Common myeloid progenitor, CD34-positive (primary cell): Measurements from ENCODE around the gene ZSCAN20.

Experiments
- CTCF ChIA-PET: fragments of 350-600 bp; sonication (Branson Sonifier 250); formaldehyde crosslinking; loops from one replicate; lab custom pipeline; 2021; ENCODE audit warnings: antibody characterized with exemption; lab: Charles Lee
- POLR2A ChIA-PET: fragments of 350-600 bp; sonication (Branson Sonifier 250); formaldehyde crosslinking; loops from one replicate; lab custom pipeline; 2021; ENCODE audit warnings: antibody characterized with exemption; lab: Charles Lee
- DNase-seq, 3 donors: peaks; one replicate each; pipeline versions ENCODE4 v3.0.0 to v3.0.0-alpha.2; 2013
- H3K27ac ChIP-seq, 2 experiments: 1 replicate in 1 of 2; 2 replicates in 1 of 2; pipeline ENCODE4 v1.7.0; 2013; ENCODE audit warnings: inconsistent platforms in 2 of 2, low read length in 2 of 2, mild to moderate bottlenecking in 2 of 2, low read depth in 1 of 2, moderate library complexity in 1 of 2; ENCODE audit not compliant: severe bottlenecking in 2 of 2, insufficient read depth in 1 of 2, poor library complexity in 1 of 2
- H3K27me3 ChIP-seq, 5 experiments: replicated peaks in 2 of 5; 1 replicate in 3 of 5; 2 replicates in 2 of 5; pipeline versions ENCODE4 v1.6.1 to v1.7.0; 2013; ENCODE audit warnings: low read length in 4 of 5, mild to moderate bottlenecking in 2 of 5, moderate library complexity in 2 of 5, inconsistent platforms in 1 of 5; ENCODE audit not compliant: insufficient read depth in 5 of 5, control insufficient read depth in 4 of 5
- H3K36me3 ChIP-seq, 4 experiments: 1 replicate in 2 of 4; 2 replicates in 2 of 4; pipeline versions ENCODE4 v1.6.1 to v1.7.0; 2013; ENCODE audit warnings: low read length in 3 of 4, control low read depth in 1 of 4, mild to moderate bottlenecking in 1 of 4; ENCODE audit not compliant: control insufficient read depth in 4 of 4, insufficient read depth in 4 of 4
- H3K4me1 ChIP-seq, 4 experiments: 1 replicate in 3 of 4; 2 replicates in 1 of 4; pipeline versions ENCODE4 v1.6.1 to v1.7.1; 2013; ENCODE audit warnings: low read length in 3 of 4, mild to moderate bottlenecking in 3 of 4, control low read depth in 1 of 4, inconsistent platforms in 1 of 4, moderate library complexity in 1 of 4; ENCODE audit not compliant: control insufficient read depth in 4 of 4, insufficient read depth in 4 of 4; ENCODE audit errors: control extremely low read depth in 1 of 4
- H3K4me3 ChIP-seq, 7 experiments: 1 replicate in 4 of 7; 2 replicates in 3 of 7; pipeline versions ENCODE4 v1.5.1 to v1.7.0; 2013; ENCODE audit warnings: mild to moderate bottlenecking in 7 of 7, low read length in 6 of 7, moderate library complexity in 6 of 7, inconsistent platforms in 2 of 7, low read depth in 2 of 7, control low read depth in 1 of 7; ENCODE audit not compliant: insufficient read depth in 4 of 7, control insufficient read depth in 1 of 7; ENCODE audit errors: extremely low read depth in 1 of 7
- H3K9me3 ChIP-seq, 5 experiments: 1 replicate in 4 of 5; 2 replicates in 1 of 5; pipeline versions ENCODE4 v1.6.1 to v1.7.1; 2013; ENCODE audit warnings: low read length in 4 of 5, mild to moderate bottlenecking in 2 of 5, inconsistent platforms in 1 of 5, low read depth in 1 of 5, moderate library complexity in 1 of 5; ENCODE audit not compliant: control insufficient read depth in 4 of 5, insufficient read depth in 2 of 5; ENCODE audit errors: control extremely low read depth in 1 of 5
- WGBS: methylation state at CpG from one replicate; pipeline ENCODE4 v1.1.5; 2013; ENCODE audit not compliant: insufficient coverage; 5-methylcytosine and 5-hydroxymethylcytosine counted together

The ZSCAN20 gene

GRCh38 chr1:33429856-33430691 lies 42.4 kb upstream of the ZSCAN20 start:
- no peaks in the 10 kb centered on the region for H3K27me3 ChIP-seq
- peak overlapping the region; percentile 64 to 86 (median 77) for H3K4me3 ChIP-seq
- ChIA-PET POLR2A (no interaction called here), CTCF (no interaction called here)
- H3K4me1 ChIP-seq, result peaks cover 1 to 47% (median 22%) of the 10 kb centered on the region in 4 experiments
- WGBS, result 2% methylated on average over 40 of the region's 54 CpGs
- H3K27ac ChIP-seq, result no peak overlapping the region
- DNase-seq, result peak; percentile 29 to 68 (median 63)
- H3K9me3 ChIP-seq, result no peaks in the 10 kb centered on the region
- H3K36me3 ChIP-seq, result peaks cover 0 to 3% (median 0%) of the 10 kb centered on the region in 4 experiments

- DNase-seq, result peak; percentile 96 to 97 (median 97)
- Histone ChIP-seq H3K4me3 (peak within 1 kb of the TSS; percentile 64 to 86 (median 77)), H3K9me3 (no peaks in the 10 kb centered on the region), H3K4me1 (peaks cover 1 to 47% (median 22%) of the 10 kb centered on the region in 4 experiments), H3K27me3 (no peaks in the 10 kb centered on the region), H3K27ac (no peak within 1 kb of the TSS), H3K36me3 (no peaks in the 10 kb centered on the region)
- ChIA-PET POLR2A (no interaction called here), CTCF (interaction anchor here (1.1 to 2.9 kb wide), 3 partner anchors 10 to 40 kb away, joined by 3 to 7 read pairs (median 3); no protein-coding TSS in a partner anchor)
- under 1% methylated on average over 66 of the region's 91 CpGs for WGBS
Observed at GRCh38 chr1:33430692-33431593, 41.5 kb upstream of the ZSCAN20 start, which contains the start of gene PHC2. Gene PHC2 (minus strand): TSS chr1:33431095. CDS start chr1:33375539, 55,556 bp downstream.

- WGBS, result 87% methylated on average over 2 of the region's 3 CpGs
- ChIA-PET POLR2A (no interaction called here), CTCF (interaction anchor here (1.1 to 2.9 kb wide), 5 partner anchors 13 to 69 kb away, joined by 3 to 7 read pairs (median 3); no protein-coding TSS in a partner anchor)
- Histone ChIP-seq H3K9me3 (no peaks in the 10 kb centered on the region), H3K4me3 (no peak overlapping the region), H3K36me3 (no peaks in the 10 kb centered on the region), H3K4me1 (peaks cover 1 to 38% (median 16%) of the 10 kb centered on the region in 4 experiments), H3K27ac (no peak overlapping the region), H3K27me3 (no peaks in the 10 kb centered on the region)
- peak; percentile 81 to 90 (median 88) for DNase-seq
Observed at GRCh38 chr1:33433509-33434362, 38.7 kb upstream of the ZSCAN20 start.

GRCh38 chr1:33434363-33434750 lies 38.1 kb upstream of the ZSCAN20 start:
- 100% methylated on average over 1 of the region's 1 CpG for WGBS
- Histone ChIP-seq H3K4me1 (peaks cover 1 to 32% (median 13%) of the 10 kb centered on the region in 4 experiments), H3K36me3 (no peaks in the 10 kb centered on the region), H3K4me3 (no peak overlapping the region), H3K27me3 (no peaks in the 10 kb centered on the region), H3K27ac (no peak overlapping the region), H3K9me3 (no peaks in the 10 kb centered on the region)
- CTCF ChIA-PET, result interaction anchor here (1.1 kb wide), 1 partner anchor 36 kb away, joined by 3 read pairs; no protein-coding TSS in a partner anchor
- DNase-seq, result no peak
- POLR2A ChIA-PET, result no interaction called here

- no peak for DNase-seq
- Histone ChIP-seq H3K4me3 (no peak overlapping the region), H3K27ac (no peak overlapping the region), H3K36me3 (no peaks in the 10 kb centered on the region), H3K27me3 (no peaks in the 10 kb centered on the region), H3K4me1 (peaks cover 0 to 23% (median 6%) of the 10 kb centered on the region in 4 experiments), H3K9me3 (no peaks in the 10 kb centered on the region)
- CTCF ChIA-PET, result interaction anchor here (1.2 kb wide), 1 partner anchor 67 kb away, joined by 3 read pairs; no protein-coding TSS in a partner anchor
- 93% methylated on average over 2 of the region's 4 CpGs for WGBS
- POLR2A ChIA-PET, result no interaction called here
Observed at GRCh38 chr1:33435096-33435820, 37.2 kb upstream of the ZSCAN20 start.
